AG09319 (cell line): ENCODE data around the gene DDX28.
A peak's percentile ranks its signal among the peaks of the same experiment; 100 is the strongest.

Experiments used
- DNase-seq: peaks from one replicate; pipeline ENCODE4 v3.0.0-alpha.2; 2010; ENCODE audit warnings: low read depth; ENCODE audit errors: extremely low read depth
- CTCF ChIP-seq: IDR thresholded peaks from 2 replicates; pipeline ENCODE4 v1.5.1; 2011; ENCODE audit warnings: low read depth, mild to moderate bottlenecking, inconsistent platforms, low read length, moderate library complexity

DDX28 gene

GRCh38 chr16:68022728-68023537 lies at the start of gene DDX28, which contains the start of gene DUS2:
Gene DDX28, minus strand, starts transcription at chr16:68023232. Its CDS starts 30 bp downstream, at chr16:68023202.
Gene DUS2, plus strand, starts transcription at chr16:68023284. Its CDS starts 14,740 bp downstream, at chr16:68038024.
- DNase-seq = peak; percentile 64
- no peak for TF ChIP-seq CTCF

GRCh38 chr16:68072038-68072695 lies 49.1 kb upstream of the DDX28 start:
- no peak for DNase-seq
- no peak for TF ChIP-seq CTCF

- DNase-seq = no peak
- no peak for TF ChIP-seq CTCF
Observed at GRCh38 chr16:68071518-68071901, 48.5 kb upstream of the DDX28 start.

GRCh38 chr16:68070806-68071517 lies 47.9 kb upstream of the DDX28 start:
- no peak for DNase-seq
- TF ChIP-seq CTCF = no peak

- DNase-seq = no peak
- TF ChIP-seq CTCF = no peak
Observed at GRCh38 chr16:68070249-68070730, 47.3 kb upstream of the DDX28 start.

- DNase-seq = no peak
- no peak for TF ChIP-seq CTCF
Observed at GRCh38 chr16:68069511-68070248, 46.6 kb upstream of the DDX28 start.
